Spleen (tissue), 11 donors: Measurements from ENCODE around the gene PDE4B. TPM values are rescaled to one million over a fixed set of nuclear protein-coding genes. Genes with fewer than 3 reads are reported as not detected.

Experiments used
- DNase-seq: peaks from one replicate; pipeline ENCODE4 v3.0.0-alpha.2; 2020
- H3K27ac ChIP-seq, 8 donors: fragments of 200-600 bp; sonication (generic) in 7 of 8; 1 replicate in 4 of 8; 2 replicates in 4 of 8; pipeline versions ENCODE4 v1.5.0 to v1.8.0; 2016 to 2021; ENCODE audit warnings: inconsistent platforms in 4 of 8, mild to moderate bottlenecking in 4 of 8, moderate library complexity in 1 of 8
- H3K27me3 ChIP-seq, 7 donors: fragments of 200-600 bp; sonication (generic) in 6 of 7; replicated peaks in 1 of 7; 1 replicate in 4 of 7; 2 replicates in 3 of 7; pipeline versions ENCODE4 v1.5.0 to v1.8.0; 2016 to 2021; ENCODE audit warnings: inconsistent platforms in 3 of 7, mild to moderate bottlenecking in 1 of 7
- H3K36me3 ChIP-seq, 6 donors: fragments of 200-600 bp; sonication (generic) in 5 of 6; 1 replicate in 4 of 6; 2 replicates in 2 of 6; pipeline versions ENCODE4 v1.5.0 to v1.8.0; 2016 to 2021; ENCODE audit warnings: inconsistent platforms in 2 of 6
- H3K4me1 ChIP-seq, 6 donors: fragments of 200-600 bp; sonication (generic) in 5 of 6; 1 replicate in 3 of 6; 2 replicates in 3 of 6; pipeline versions ENCODE4 v1.5.0 to v1.8.0; 2016 to 2021; ENCODE audit warnings: inconsistent platforms in 3 of 6
- H3K4me3 ChIP-seq, 8 donors: fragments of 200-600 bp; sonication (generic) in 7 of 8; 1 replicate in 4 of 8; 2 replicates in 4 of 8; pipeline versions ENCODE4 v1.5.0 to v1.8.0; 2016 to 2021; ENCODE audit warnings: inconsistent platforms in 4 of 8, mild to moderate bottlenecking in 4 of 8, moderate library complexity in 2 of 8
- H3K9me3 ChIP-seq, 8 donors: fragments of 200-600 bp; sonication (generic) in 7 of 8; 1 replicate in 4 of 8; 2 replicates in 4 of 8; pipeline versions ENCODE4 v1.5.0 to v1.8.0; 2016 to 2021; ENCODE audit warnings: inconsistent platforms in 4 of 8
- POLR2A ChIP-seq, 3 donors: fragments of 450-650 bp; IDR thresholded peaks; one replicate each; pipeline ENCODE4 v1.5.1; 2017; ENCODE audit warnings: antibody characterized with exemption in 3 of 3, mild to moderate bottlenecking in 1 of 3
- POLR2AphosphoS5 ChIP-seq, 3 donors: sonication (generic); formaldehyde crosslinking; IDR thresholded peaks; one replicate each; pipeline ENCODE4 v1.5.1; 2017; ENCODE audit warnings: antibody characterized with exemption in 3 of 3
- WGBS, 5 donors: extraction: QIAGEN DNeasy Blood & Tissue Kit in 3 of 5; methylation state at CpG; one replicate each; pipeline versions ENCODE4 v1.1.5 to v1.1.7; 2013 to 2018; 5-methylcytosine and 5-hydroxymethylcytosine counted together
- intact Hi-C: fragments of 100-400 bp; cut with DNase I; formaldehyde crosslinking; loops from one replicate; pipeline ENCODE4 v1.15.0; 2023; ENCODE audit warnings: low total_unique reads
- polyA plus RNA-seq, 3 donors: library from polyadenylated mRNA; stranded (reverse); fragments of 200-250 nt; gene quantifications; one replicate each; pipeline ENCODE4 v1.2.1, GENCODE V29; 2013
- total RNA-seq, 7 donors: library from RNA; depleted of rRNA in 3 of 7; stranded (reverse); fragments of >200 nt in 3 of 7; fragmentation: NEBNext Ultra II Directional in 4 of 7; extraction: Animal tissue kit (Norgen Biotek cat#: 25700) in 4 of 7; gene quantifications; one replicate each; pipeline versions ENCODE4 v1.1.0 to v1.2.1, GENCODE V29; 2016 to 2021
- TF ChIP-seq, protein P1 (sequence below), 11 experiments: fragments of 200-600 bp in 7 of 11; fragments of 450-650 bp in 4 of 11; sonication (generic) in 4 of 11; IDR thresholded peaks in 8 of 11; conservative IDR thresholded peaks in 3 of 11; 1 replicate in 7 of 11; 2 replicates in 4 of 11; pipeline versions ENCODE4 v1.4.0 to v1.8.0; 2016 to 2021; ENCODE audit warnings: antibody characterized with exemption in 11 of 11, inconsistent platforms in 4 of 11, mild to moderate bottlenecking in 1 of 11
- donor health status: healthy with polysubstance abuse.
- donor health status: DM: no; HTN: no; CAD: no; lungs with moderate emphysema.
- donor health status: DM: no; HTN: no; CAD: no.
- donor health status: Bipolar disorder and iron deficiency.
- donor health status: healthy.
- donor health status: DM: no; HTN: no; CAD: no.
- donor health status: DM: yes; HTN: yes; CAD: no.

The PDE4B gene
- total and polyA plus RNA-seq, 10 donors: 12.6 to 88.2 (median 51.9) TPM

- no peaks in the 10 kb centered on the region for H3K27me3 ChIP-seq
- H3K4me1 ChIP-seq: peaks cover 30 to 97% (median 75%) of the 10 kb centered on the region in 6 donors
- H3K9me3 ChIP-seq: no peaks in the 10 kb centered on the region
- 67 to 89% (median 72%) methylated on average over 1 of the region's 1 CpG for WGBS, 5 donors
- H3K36me3 ChIP-seq: no peaks in the 10 kb centered on the region
- DNase-seq: no peak
- intact Hi-C loops: loop anchor here (10.0 kb wide), 1 partner anchor 50 kb away; no protein-coding TSS in a partner anchor
- TF ChIP-seq POLR2AphosphoS5 (IDR thresholded peaks at IDR 0.05) (no peak), POLR2A (IDR thresholded peaks at IDR 0.05) (no peak)
- TF ChIP-seq, protein P1, sequence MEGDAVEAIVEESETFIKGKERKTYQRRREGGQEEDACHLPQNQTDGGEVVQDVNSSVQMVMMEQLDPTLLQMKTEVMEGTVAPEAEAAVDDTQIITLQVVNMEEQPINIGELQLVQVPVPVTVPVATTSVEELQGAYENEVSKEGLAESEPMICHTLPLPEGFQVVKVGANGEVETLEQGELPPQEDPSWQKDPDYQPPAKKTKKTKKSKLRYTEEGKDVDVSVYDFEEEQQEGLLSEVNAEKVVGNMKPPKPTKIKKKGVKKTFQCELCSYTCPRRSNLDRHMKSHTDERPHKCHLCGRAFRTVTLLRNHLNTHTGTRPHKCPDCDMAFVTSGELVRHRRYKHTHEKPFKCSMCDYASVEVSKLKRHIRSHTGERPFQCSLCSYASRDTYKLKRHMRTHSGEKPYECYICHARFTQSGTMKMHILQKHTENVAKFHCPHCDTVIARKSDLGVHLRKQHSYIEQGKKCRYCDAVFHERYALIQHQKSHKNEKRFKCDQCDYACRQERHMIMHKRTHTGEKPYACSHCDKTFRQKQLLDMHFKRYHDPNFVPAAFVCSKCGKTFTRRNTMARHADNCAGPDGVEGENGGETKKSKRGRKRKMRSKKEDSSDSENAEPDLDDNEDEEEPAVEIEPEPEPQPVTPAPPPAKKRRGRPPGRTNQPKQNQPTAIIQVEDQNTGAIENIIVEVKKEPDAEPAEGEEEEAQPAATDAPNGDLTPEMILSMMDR (IDR thresholded peaks at IDR 0.05 in 8 of 11, conservative IDR thresholded peaks at IDR 0.05 in 3 of 11): no peak
- no peak overlapping the region for H3K4me3 ChIP-seq
- peak overlapping the region in 7 of 8 donors; percentile 24 to 80 (median 71) for H3K27ac ChIP-seq
Measured at GRCh38 chr1:66275083-66275482, 482.4 kb downstream of the PDE4B start.

GRCh38 chr1:66275601-66276023, 482.9 kb downstream of the PDE4B start:
- Histone ChIP-seq H3K36me3 (no peaks in the 10 kb centered on the region), H3K4me3 (peak overlapping the region in 1 of 8 donors; percentile 8), H3K27me3 (no peaks in the 10 kb centered on the region), H3K9me3 (no peaks in the 10 kb centered on the region), H3K27ac (peak overlapping the region in 7 of 8 donors; percentile 28 to 80 (median 71)), H3K4me1 (peaks cover 30 to 97% (median 76%) of the 10 kb centered on the region in 6 donors)
- no peak for DNase-seq
- WGBS, 5 donors: 33 to 44% (median 37%) methylated on average over 5 of the region's 5 CpGs
- no peak for TF ChIP-seq POLR2A (IDR thresholded peaks at IDR 0.05)
- TF ChIP-seq POLR2AphosphoS5 (IDR thresholded peaks at IDR 0.05): peak in 1 of 3 donors; percentile 26
- intact Hi-C loops: loop anchor here (10.0 kb wide), 1 partner anchor 49 kb away; no protein-coding TSS in a partner anchor

DNA sequence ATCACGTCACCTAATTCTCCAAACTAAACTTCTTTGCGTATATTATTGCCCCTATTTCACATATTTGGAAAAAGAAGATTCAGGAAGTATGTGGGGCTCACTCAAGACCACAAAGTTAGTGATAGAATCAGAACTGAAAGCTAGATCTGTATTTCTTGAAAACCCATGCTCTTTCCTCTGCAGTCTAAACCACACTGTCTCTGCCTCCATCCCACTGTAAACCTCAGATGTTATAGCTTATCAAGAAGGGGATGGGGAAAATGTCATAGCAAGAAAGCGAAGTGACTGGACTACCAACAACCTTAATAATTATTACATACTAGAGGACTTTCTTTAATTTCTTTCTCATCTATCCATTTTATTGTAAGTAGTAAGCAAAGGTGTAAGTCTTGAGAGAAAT, 483.5 kb downstream of the PDE4B start:
- no peak for DNase-seq

DNA sequence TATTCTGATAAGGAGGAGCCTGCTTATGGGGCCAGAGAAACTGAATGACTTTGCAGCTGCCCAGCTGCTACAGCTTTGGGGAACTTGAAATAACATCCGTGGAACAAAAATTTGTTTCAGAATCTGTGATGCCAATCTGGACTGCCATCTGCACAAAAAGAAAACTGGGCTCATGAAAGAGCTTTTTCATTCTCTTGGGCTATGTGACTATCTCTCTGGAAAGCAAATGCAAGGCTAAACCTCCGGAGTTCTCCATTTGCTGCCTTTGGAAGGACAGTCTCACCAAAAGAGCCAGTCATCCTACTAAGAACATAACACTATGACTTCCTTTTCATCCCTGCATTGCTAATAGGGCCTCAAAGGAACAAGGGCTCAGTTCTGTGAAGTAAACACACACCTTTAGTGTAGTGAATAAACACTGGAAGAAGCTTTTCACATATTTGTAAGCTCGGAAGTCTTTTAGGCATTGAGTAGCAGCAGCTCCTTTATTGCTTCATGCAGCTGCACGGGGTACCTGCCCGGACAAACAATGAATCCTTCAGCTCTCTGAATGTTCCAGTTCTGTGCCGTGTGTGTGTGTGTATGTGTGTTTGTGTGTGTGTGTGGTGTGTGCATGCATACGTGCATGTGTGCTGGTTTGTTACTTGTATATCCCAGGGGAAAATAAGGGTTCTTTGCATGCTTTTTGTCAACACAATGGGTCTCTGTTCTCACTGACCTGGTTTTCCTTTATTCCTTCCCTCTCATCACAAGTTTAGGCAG, 485.7 kb downstream of the PDE4B start:
- WGBS, 5 donors: 54 to 66% (median 62%) methylated on average over 7 of the region's 7 CpGs
- TF ChIP-seq, protein P1 (IDR thresholded peaks at IDR 0.05 in 8 of 11, conservative IDR thresholded peaks at IDR 0.05 in 3 of 11): no peak
- TF ChIP-seq POLR2AphosphoS5 (IDR thresholded peaks at IDR 0.05): peak in 1 of 3 donors; percentile 39
- Histone ChIP-seq H3K9me3 (no peaks in the 10 kb centered on the region), H3K36me3 (no peaks in the 10 kb centered on the region), H3K27me3 (no peaks in the 10 kb centered on the region), H3K4me3 (no peak overlapping the region), H3K4me1 (peaks cover 36 to 100% (median 81%) of the 10 kb centered on the region in 6 donors), H3K27ac (peak overlapping the region in 7 of 8 donors; percentile 23 to 80 (median 71))
- intact Hi-C loops: loop anchor here (10.0 kb wide), 1 partner anchor 46 kb away; no protein-coding TSS in a partner anchor
- no peak for DNase-seq

More for the DNA sequence above, 483.5 kb downstream of the PDE4B start:
- Histone ChIP-seq H3K4me1 (peaks cover 30 to 97% (median 74%) of the 10 kb centered on the region in 6 donors), H3K36me3 (no peaks in the 10 kb centered on the region), H3K9me3 (no peaks in the 10 kb centered on the region), H3K27ac (peak overlapping the region in 7 of 8 donors; percentile 28 to 80 (median 71)), H3K27me3 (no peaks in the 10 kb centered on the region), H3K4me3 (peak overlapping the region in 1 of 8 donors; percentile 8)
- TF ChIP-seq, protein P1 (IDR thresholded peaks at IDR 0.05 in 8 of 11, conservative IDR thresholded peaks at IDR 0.05 in 3 of 11): no peak
- no peak for TF ChIP-seq POLR2A (IDR thresholded peaks at IDR 0.05)
- TF ChIP-seq POLR2AphosphoS5 (IDR thresholded peaks at IDR 0.05): no peak
- 17 to 55% (median 37%) methylated on average over 3 of the region's 3 CpGs for WGBS, 5 donors
- intact Hi-C loops: loop anchor here (10.0 kb wide), 1 partner anchor 49 kb away; no protein-coding TSS in a partner anchor
